ENCODE data around the gene RAP2B.
"Not testable (repeated sequence)": the region's sequence is repeated elsewhere in the genome, so short reads cannot be mapped to it uniquely, and the experiment has no call there.

The RAP2B gene

DNA sequence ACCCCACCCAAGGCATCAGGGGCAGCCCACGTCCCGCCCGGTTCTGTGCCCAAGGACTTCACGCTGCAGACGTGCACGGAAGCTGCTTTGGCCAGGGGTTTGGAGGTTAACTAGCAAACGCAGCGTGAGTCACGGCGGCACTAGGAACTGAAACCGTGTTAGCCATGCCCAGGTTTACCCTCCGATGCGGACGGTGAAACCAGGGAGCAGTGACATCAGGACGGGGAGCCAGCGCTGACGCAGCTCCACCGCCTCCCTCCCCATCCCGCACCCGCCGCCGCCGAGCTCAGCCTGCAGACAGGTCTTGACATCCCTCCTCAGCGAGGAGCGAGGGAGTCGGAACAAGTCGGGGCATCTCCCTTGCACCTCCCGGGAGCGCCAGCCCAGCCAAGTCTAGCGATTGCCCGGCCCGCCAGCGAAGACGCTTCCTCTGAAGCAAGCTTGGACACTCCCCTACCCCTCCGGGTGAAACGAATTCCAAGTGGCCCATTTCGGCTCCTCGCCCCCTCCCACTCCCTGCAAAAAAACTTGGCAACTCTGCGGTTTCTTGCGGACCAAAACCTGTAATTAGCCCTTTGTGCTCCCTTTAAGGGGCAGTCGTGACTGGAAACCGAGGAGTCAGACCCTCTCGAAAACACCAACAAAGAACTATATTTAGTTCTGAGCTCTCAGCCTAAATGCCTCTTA, 1.4 kb upstream of the RAP2B start:
- FAIRE-seq = no peak

DNA sequence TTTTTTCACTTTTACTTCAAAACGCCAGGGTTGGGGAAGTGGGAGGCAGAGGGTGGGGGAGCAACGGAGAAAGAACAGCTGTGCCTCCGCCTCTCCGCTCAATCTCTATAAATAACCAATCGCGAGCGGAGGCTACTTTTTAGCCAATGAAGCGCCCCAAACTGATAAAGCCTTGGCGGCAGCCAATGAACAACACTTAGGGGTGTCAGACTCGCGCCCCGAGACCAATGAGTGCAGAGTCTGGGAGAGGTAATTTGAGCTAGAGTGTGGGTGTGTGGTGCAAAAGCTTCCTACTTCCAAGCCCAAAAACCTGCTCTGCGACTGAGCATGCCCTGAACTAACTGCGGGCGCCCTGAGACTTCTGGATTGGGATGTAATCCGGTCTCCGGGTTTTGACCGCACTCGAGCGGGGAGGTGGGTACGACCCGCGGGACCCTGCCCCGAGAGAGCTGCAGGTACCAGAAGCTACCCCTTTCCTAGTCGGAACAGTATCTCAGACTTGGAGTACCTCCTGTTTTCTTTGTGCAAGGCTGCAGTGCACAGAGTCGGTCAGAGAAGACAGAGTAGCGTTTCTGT, 800 bp upstream of the RAP2B start:
- peak; percentile 99 for FAIRE-seq

DNA sequence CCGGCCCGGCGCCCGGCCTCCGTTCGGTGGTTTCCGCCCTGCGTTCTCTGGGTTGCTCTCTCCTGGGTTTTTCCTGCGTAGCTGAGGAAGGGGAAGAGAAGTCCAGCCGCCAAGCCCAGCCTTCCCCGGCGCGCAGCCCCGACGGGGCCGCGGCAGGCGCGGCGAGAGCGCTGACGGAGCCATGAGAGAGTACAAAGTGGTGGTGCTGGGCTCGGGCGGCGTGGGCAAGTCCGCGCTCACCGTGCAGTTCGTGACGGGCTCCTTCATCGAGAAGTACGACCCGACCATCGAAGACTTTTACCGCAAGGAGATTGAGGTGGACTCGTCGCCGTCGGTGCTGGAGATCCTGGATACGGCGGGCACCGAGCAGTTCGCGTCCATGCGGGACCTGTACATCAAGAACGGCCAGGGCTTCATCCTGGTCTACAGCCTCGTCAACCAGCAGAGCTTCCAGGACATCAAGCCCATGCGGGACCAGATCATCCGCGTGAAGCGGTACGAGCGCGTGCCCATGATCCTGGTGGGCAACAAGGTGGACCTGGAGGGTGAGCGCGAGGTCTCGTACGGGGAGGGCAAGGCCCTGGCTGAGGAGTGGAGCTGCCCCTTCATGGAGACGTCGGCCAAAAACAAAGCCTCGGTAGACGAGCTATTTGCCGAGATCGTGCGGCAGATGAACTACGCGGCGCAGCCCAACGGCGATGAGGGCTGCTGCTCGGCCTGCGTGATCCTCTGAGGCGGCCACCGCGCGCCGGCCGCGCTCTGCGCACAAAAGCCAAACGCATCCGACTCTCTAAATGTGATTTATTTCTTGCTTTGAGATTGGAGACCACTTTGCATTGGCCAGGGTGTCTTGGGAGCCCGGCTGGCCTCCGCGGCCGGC, 727 bp downstream of the RAP2B start:
- no peak for FAIRE-seq

DNA sequence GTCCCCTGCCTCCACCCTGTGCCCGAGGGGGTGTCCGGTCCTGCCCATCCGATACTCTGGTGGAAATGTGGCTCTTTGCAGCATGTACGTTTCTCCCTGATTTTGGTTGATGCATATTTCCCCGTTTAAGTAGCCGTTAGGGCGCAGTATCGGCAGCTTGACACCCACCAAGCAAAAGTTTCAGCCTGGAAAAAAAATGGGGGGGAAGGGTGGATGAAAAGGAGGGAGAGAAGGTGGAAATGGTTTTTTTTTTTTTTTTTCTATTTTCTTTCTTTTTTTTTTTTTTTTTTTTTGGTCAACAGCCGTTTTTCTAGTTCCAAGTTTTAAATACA, 1.3 kb downstream of the RAP2B start:
- FAIRE-seq = no peak

DNA sequence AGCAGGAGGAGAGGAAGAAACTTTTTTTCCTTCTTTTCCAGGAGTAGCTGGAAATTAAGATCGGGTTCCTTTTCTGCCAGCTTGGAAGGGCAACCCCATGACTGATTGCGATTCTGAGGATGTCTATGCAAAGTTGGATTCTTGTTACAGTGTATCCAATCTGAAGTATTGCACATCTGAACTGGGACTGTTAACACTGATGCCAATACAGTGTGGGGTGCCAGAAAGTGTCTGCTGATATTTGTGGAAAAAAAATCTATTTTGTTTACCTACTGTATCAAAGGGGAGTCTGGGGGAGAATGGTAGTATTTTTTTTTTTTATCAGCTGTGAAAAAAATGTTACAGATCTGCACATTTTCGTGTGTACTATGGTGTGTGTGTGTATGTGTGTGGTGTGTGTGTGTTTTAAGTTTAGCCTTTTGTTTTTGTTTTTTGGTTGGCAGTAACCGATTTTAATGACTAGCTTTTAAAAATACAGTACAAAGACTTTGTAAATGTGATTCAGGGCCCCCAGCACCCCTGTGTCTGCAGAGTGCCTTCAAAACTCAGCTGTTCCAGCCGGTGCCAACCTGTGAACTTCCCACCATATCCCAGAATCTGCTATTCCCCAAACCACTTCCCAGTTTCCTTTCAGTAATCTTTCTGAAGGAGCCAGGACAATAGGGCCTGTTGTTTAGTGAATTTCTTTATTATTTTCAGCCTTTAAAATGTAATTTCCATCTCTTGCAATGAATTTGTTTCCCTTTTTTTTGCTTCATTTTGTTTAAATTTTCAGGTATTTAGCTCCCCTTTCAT, 1.9 kb downstream of the RAP2B start:
- FAIRE-seq = no peak

DNA sequence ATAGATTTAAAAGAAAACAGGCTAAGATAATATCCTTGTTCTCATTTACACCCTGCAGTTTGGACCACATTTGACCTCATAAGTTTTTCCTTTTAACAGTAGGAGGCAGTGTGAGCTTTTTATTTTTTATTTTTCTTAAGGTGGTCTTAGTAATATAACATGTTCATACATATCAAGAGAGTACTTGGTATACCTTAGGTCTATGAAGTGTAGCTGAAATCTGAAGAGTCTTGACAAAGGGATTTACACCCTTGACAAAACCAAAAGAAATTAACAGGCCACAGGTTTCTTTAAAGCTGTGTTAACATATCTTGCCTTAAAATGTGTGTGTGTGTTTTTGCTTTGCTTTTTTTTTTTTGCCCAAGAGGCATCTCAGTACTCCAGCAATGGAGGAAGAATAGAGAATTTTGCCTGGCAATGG, 3.2 kb downstream of the RAP2B start:
- no peak for FAIRE-seq

DNA sequence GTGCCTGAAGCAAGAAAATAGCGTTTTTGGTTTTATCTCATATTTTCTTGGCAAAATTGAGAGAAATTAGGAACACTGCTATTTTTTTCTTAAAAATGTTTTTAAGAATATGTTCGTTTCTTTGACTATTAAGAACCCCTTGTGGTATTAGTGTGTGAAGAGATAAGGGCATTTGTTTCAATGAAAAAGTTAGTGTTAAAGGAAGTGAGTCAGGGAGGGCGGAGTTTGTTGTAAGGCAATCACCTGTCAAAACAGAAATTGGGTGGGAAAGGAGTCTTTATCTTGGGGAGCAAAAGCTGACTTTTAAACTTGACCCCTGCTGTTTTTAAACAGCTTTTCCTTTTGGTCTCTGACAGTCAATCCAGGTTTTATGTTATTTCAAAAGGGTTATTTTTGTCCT, 4.2 kb downstream of the RAP2B start:
- FAIRE-seq = no peak

DNA sequence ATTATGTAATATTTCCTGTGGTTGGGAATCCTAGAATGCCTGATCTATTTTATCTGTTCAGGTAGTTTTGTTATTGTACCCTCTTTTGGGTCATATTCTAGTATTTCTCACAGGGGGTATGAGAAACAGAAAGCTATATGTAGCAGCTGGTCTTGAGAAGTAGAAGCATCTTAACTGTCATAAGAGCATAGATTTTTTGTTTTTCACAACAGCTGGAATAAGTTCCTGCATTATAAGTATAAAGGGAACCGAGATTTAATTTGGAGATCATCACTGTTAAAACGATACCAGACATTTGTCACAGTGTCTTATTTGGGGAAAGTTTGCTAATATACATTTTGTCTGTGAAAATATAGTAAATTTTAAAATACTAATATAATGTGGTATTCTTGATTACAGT, 4.8 kb downstream of the RAP2B start:
- no peak for FAIRE-seq

DNA sequence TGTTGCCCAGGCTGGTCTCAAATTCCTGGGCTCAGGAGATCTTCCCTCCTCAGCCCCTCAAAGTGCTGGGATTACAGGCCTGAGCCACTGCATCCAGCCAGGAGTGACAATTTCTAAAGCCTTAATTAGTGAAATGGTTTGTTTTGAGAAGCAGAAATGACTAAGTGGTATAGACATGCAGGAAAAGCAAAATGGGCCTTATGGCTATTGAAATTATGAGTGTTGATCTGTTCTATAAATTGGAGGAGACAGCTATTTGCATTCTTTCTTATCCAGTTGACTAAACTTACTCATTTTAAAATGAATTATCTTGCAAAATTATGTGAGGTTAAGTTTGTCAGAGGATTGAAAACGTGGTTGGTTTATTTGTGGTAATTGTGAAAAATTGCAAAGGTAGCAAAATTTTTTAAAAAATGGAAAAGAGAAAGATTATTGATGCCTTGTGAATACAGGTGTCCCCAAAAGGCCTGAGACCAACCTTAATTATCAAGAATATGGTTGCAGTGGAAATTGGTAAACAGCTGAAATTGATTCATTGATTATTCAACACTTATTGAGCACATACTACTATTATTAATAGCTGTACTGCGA, 7.9 kb downstream of the RAP2B start:
- no peak for FAIRE-seq

DNA sequence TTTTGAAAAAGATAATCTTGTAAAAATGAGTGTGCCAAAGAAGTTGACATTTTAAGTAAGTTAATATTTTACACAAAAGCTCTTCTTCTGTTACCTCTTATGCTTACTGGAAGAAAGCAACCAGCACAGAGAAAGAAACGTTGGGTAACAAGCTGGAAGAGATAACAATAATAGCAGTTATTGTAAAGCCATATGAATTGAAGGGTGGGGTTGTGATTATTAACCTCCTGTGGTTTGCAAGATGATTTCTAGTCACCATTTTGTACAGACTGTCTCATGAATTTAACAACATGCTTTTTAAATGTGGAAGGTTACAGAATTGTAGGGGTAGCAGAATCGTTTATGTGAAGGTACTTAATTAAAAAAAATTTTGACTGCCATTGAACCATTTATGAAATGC, 9.2 kb downstream of the RAP2B start:
- no peak for FAIRE-seq

DNA sequence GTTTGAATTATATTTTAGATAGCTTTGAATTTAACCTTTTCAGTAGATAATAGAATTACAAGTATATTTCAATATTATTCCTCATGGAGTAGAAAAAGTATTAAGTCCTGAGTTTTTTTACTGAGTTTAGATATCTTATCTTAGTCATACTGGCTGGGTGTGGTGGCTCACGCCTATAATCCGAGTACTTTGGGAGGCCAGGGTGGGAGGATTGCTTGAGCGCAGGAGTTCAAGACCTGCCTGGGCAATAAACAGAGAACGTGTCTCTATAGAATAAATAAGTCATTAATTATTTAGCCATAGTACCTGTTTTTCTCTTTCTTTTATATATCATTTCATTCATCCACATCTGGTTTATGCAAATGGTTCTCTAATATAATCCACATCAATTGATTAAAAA, 9.9 kb downstream of the RAP2B start:
- no peak for FAIRE-seq

DNA sequence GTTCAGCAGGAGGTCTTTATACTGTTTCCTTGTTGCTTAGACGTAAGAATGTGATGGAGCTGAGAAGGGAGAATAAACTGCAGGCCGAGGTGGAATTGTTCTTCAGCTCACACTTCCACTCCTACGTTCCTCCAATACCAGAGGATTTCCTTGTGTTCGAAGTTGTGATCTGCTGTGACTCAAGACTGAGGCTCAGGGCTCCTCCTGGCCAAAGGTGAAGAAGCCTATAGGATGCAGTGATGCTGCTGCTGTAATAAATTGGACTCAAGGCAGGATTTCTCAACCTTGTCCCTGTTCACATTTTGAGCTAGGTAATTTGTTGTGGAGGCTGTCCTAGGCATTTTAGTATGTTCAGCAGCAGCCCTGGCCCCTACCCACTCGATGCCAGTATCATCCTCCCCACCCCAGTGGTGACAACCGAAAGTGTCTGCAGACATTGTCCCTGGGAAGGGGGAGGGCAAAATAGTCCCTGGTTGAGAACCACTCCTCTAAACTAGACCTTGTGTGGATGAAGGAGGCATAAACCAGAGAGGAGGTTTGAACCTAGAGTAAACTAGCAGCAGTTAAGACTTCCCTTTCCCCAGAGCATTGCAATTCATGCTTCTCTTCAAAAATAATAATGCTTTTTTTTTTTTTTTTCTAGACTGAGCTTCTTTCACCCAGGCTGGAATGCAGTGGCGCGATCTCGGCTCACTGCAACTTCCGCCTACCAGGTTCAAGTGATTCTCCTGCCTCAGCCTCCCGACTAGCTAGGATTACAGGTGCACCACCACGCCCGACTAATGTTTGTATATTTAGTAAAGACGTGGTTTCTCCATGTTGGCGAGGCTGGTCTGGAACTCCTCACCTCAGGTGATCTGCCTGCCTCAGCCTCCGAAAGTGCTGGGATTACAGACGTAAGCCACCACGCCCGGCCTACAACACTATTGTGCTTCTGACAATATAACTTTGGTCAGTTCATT, 11.1 kb downstream of the RAP2B start:
- no peak for FAIRE-seq

DNA sequence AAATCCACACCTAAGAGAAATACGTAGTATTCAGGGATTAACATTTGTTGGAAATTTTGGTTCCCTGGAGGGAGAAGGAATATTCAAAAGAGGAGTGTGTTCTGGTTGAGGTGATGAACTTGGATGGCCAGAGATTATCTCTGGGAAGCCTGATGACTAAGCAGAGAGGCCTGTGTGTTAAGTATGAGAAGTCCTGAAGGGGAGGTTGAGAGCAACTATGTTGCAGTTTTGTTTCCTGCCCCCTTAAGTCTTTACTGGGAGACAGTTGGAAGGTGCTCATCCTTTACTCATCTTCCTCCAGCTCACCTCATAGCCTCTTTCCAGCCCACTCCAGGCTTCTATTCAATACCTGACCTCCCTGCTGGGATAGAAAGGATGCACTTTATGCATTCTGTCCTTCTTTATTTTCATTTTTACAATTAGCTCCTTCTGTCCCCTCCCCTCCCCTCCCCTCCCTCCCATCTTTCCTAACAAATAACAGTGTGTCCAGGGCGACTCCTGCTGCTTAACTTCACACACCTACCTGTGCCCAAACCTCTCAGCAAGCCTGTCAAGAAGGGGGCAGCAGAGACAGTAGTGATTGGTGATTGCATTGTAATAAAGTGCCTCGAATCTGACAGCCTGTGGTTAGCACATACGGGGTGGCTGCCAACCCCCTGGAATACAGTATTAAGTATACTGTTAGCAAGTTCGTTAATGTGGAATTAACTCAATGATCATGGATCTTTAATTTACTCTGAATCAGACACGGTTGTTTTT, 11.9 kb downstream of the RAP2B start:
- no peak for FAIRE-seq

DNA sequence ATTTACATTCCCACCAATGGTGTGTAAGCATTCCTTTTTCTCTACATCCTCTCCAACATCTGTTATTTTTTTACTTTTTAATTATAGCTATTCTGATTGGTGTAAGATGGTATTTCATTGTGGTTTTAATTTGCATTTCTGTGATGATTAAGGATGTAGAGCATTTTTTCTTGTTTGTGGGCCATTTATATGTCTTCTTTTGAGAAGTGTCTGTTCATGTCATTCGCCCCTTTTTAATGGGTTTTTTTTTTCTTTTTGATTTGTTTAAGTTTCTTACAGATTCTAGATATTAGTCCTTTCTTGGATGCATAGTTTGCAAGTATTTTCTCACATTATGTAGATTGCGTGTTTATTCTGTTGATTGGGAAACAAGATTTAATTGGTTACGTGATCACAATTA, 14.2 kb downstream of the RAP2B start:
- no peak for FAIRE-seq

DNA sequence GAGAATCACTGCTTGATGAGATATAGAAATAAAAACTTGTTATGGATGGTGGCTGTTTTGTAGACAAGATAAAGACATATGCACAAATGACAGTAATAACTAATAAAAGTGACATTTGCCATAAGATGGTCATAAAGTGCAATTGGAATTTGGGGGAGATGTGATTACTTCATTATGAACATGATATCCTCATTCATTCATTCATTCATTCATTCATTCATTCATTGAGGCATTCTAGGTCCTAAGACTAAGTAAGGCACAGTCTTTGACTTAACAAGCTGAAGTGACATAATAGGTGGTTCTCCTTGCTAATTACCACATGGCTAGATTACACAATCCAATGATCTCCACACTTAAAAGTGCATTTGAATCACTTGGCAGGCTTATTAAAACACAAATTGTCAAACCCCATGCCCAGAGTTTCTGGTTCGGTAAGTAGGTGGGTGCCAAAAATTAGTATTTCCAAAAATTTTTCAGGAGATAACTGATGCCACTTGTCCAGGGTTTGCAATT, 18.9 kb downstream of the RAP2B start:
- no peak for FAIRE-seq

DNA sequence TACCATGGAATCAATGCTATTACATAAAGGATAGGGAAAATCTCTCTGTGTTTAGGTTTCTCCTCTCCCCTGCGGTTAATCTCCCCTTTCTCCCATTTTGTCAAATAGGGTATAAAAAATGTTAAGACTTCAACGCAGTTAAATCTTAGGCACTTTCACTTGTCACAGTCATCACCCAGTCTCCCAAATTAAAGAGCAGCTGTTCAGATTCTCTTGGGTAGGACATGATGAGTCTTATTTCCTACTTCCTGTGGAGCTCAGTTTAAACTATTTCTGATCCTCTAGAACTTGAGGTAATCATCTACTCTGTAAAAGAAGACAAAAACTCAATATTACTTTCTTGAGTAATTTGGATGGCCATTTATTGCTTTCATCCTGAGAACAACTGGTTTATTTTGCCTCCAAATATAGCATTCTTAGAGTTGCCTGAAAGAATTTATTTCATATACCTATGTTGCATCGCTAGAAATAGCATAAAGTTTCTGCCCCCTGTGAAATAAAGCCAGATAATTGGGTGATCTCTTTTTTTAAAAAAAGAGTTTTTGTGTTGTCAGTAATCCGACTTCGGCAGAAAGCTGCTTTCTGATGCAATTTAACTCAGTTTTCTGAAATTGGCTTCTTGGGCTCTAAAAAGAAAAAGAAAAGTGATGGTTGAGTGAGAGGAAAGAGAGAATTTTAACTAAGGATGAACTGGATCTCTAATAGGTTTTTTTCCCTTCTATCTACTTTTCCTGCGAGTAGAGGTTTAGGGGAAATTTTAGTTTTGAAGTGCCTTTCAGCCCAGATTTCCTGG, 20.7 kb downstream of the RAP2B start:
- FAIRE-seq = no peak

DNA sequence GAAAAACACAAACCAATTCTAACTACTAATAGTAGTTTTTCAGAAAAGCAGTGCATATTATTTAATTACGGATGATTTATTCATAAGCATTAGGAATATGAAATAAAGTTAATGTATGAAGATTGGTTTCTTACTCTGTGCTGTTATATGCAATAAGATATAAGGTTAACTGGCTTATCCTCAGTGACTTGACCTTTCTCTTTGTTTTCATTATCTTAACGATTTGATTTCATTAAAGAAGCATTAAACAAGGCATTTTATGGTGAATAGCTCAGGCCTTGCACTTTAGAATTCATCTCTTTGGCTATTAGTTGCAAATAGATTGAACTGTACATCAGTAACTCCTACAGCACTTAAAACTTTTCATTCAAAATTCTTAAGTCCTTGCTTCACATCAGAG, 28.9 kb downstream of the RAP2B start:
- no peak for FAIRE-seq

DNA sequence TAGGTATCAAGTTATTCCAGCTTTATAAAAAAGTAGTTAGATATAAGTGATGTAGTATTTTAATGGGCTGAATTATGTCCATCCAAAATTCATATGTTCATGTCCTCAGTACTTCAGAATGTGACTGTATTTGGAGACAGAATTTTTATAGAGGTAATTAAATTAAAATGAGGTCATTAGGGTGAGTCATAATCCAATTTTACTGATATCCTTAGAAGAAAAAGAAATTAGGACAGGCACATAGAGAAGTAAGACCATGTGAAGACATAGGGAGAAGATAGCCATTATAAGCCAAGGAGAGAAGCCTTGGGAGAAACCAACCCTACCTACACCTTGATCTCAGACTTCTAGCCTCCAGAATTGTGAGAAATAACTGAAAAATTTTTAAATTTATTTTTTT, 30.3 kb downstream of the RAP2B start:
- FAIRE-seq = no peak

DNA sequence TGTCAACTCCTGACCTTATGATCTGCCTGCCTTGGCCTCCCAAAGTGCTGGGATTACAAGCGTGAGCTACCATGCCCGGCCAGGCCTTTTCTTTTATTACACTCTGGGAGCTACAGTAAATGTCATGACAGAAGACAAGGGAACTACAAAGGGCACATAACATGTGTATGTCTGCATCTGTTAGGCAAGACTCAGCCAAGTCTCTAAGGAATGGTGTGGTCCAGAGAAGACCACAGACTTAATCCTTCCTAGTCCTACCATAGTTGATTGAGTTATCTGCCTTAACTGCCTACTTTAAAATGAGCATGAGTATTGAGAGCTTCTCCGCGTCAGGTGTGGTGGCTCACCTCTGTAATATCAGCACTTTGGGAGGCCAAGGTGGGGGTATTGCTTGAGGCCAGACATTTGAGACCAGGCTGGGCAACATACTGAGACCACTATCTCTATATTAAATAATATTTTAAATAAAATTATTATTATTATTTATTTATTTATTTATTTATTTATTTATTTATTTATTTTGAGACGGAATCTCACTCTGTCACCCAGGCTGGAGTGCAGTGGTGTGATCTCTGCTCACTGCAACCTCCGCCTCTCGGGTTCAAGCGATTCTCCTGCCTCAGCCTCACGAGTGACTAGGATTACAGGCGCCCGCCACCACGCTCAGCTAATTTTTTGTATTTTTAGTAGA, 31.9 kb downstream of the RAP2B start:
- FAIRE-seq = not testable (repeated sequence)

All from A204.1 (cell line).